Measurements from ENCODE around the gene TBC1D8. TPM values are rescaled to one million over a fixed set of nuclear protein-coding genes. Genes with fewer than 3 reads are reported as not detected.

The TBC1D8 gene
- total and polyA plus RNA-seq, 2 of the 13 experiments (the other 11 are each of a cell fraction or from before 2014, with no cell fraction given) = 45.1 to 95.4 TPM

- 0 out of 2 replicates have a peak, but pooled peaks have one; percentile 54 for TF ChIP-seq ZNF512 (CRISPR knock-in tag; IDR thresholded peaks at IDR 0.05)
- no peak for TF ChIP-seq ZNF318 (CRISPR knock-in tag; IDR thresholded peaks at IDR 0.05)
- no peak for TF ChIP-seq NFATC3 (CRISPR knock-in tag; IDR thresholded peaks at IDR 0.05)
- TF ChIP-seq SOX6 (IDR thresholded peaks at IDR 0.05) = no peak
- peak; percentile 96 for TF ChIP-seq SOX6 (CRISPR knock-in tag; IDR thresholded peaks at IDR 0.05)
- TF ChIP-seq ZNF687 (CRISPR knock-in tag; IDR thresholded peaks at IDR 0.05) = peak; percentile 57; the same call in 1 of the 2 replicates
- no peak for TF ChIP-seq FIP1L1 (IDR thresholded peaks at IDR 0.05; ENCODE audit: borderline replicate concordance, insufficient read depth, low read depth, low read length)
- peak; percentile 96 for TF ChIP-seq ZMYM4 (CRISPR knock-in tag; IDR thresholded peaks at IDR 0.05)
- TF ChIP-seq ZNF557 (CRISPR knock-in tag; IDR thresholded peaks at IDR 0.05) = no peak
- no peak for TF ChIP-seq POLR2AphosphoS5 (IDR thresholded peaks at IDR 0.05; ENCODE audit: low read depth, low read length)
Observed at GRCh38 chr2:101106453-101107181, 44.6 kb downstream of the TBC1D8 start (continued).

All from HepG2 (cell line).